Osteocyte (in vitro differentiated cells): Measurements from ENCODE around the gene CPT2. TPM values are rescaled to one million over a fixed set of nuclear protein-coding genes. Genes with fewer than 3 reads are reported as not detected.
A peak's percentile ranks its signal among the peaks of the same experiment; 100 is the strongest.

Source experiments
- DNase-seq: peaks from one replicate; pipeline ENCODE4 v3.0.0; 2021; ENCODE audit warnings: mixed read lengths; ENCODE audit not compliant: unreplicated experiment; ENCODE audit errors: extremely low spot score
- H3K27ac Mint-ChIP-seq: one replicate; pipeline ENCODE4 v1.8.0; 2021; ENCODE audit warnings: mild to moderate bottlenecking, mixed read lengths; ENCODE audit not compliant: unreplicated experiment
- H3K27me3 Mint-ChIP-seq: one replicate; pipeline ENCODE4 v1.8.0; 2021; ENCODE audit warnings: mixed read lengths; ENCODE audit not compliant: unreplicated experiment
- H3K36me3 Mint-ChIP-seq: one replicate; pipeline ENCODE4 v1.8.0; 2021; ENCODE audit warnings: mixed read lengths; ENCODE audit not compliant: unreplicated experiment
- H3K4me1 Mint-ChIP-seq: one replicate; pipeline ENCODE4 v1.8.0; 2021; ENCODE audit warnings: mixed read lengths; ENCODE audit not compliant: unreplicated experiment
- H3K4me3 Mint-ChIP-seq: one replicate; pipeline ENCODE4 v1.8.0; 2021; ENCODE audit warnings: mild to moderate bottlenecking, moderate library complexity, mixed read lengths; ENCODE audit not compliant: unreplicated experiment
- H3K9me3 Mint-ChIP-seq: one replicate; pipeline ENCODE4 v1.8.0; 2021; ENCODE audit warnings: mixed read lengths; ENCODE audit not compliant: unreplicated experiment
- CTCF ChIP-seq: fragments of 200-600 bp; sonication (generic); IDR thresholded peaks from 2 replicates; pipeline ENCODE4 v1.5.0; 2021; ENCODE audit warnings: antibody characterized with exemption, mild to moderate bottlenecking, moderate library complexity
- total RNA-seq: library from RNA; stranded (reverse); gene quantifications from 2 replicates; pipeline ENCODE4 v1.2.1, GENCODE V29; 2021

Gene CPT2
- total RNA-seq, 1 donor from 2014 or later, result 15.6 TPM

GRCh38 chr1:53218201-53218600, 21.6 kb downstream of the CPT2 start:
- no peak for TF ChIP-seq CTCF
- Mint-ChIP-seq H3K36me3 (peaks cover 22% of the 10 kb centered on the region), H3K4me3 (no peak overlapping the region), H3K27ac (no peak overlapping the region), H3K4me1 (peaks cover 21% of the 10 kb centered on the region), H3K9me3 (no peaks in the 10 kb centered on the region), H3K27me3 (no peaks in the 10 kb centered on the region)
- DNase-seq, result no peak

GRCh38 chr1:53219711-53220110, 23.1 kb downstream of the CPT2 start:
- DNase-seq, result no peak
- H3K9me3 Mint-ChIP-seq, result no peaks in the 10 kb centered on the region
- H3K36me3 Mint-ChIP-seq, result peaks cover 12% of the 10 kb centered on the region
- no peak for TF ChIP-seq CTCF
- peaks cover 21% of the 10 kb centered on the region for H3K4me1 Mint-ChIP-seq
- H3K27me3 Mint-ChIP-seq, result no peaks in the 10 kb centered on the region
- H3K27ac Mint-ChIP-seq, result peak overlapping the region; percentile 97
- peak overlapping the region; percentile 88 for H3K4me3 Mint-ChIP-seq

GRCh38 chr1:53220171-53220961, 23.7 kb downstream of the CPT2 start, which contains the start of gene CZIB:
Gene CZIB (minus strand): TSS chr1:53220634. CDS start chr1:53220575, 59 bp downstream.
- TF ChIP-seq CTCF, result no peak
- H3K4me3 Mint-ChIP-seq, result peak within 1 kb of the TSS; percentile 88
- no peaks in the 10 kb centered on the region for H3K9me3 Mint-ChIP-seq
- peaks cover 10% of the 10 kb centered on the region for H3K36me3 Mint-ChIP-seq
- DNase-seq, result peak; percentile 97
- H3K27ac Mint-ChIP-seq, result peak within 1 kb of the TSS; percentile 97
- H3K4me1 Mint-ChIP-seq, result peaks cover 21% of the 10 kb centered on the region
- no peaks in the 10 kb centered on the region for H3K27me3 Mint-ChIP-seq

- Mint-ChIP-seq H3K4me1 (peaks cover 21% of the 10 kb centered on the region), H3K27me3 (no peaks in the 10 kb centered on the region), H3K36me3 (peaks cover 10% of the 10 kb centered on the region), H3K4me3 (peak overlapping the region; percentile 88), H3K9me3 (no peaks in the 10 kb centered on the region), H3K27ac (peak overlapping the region; percentile 97)
- DNase-seq, result no peak
- TF ChIP-seq CTCF, result no peak
These were observed 24.3 kb downstream of the CPT2 start for GRCh38 chr1:53220962-53221286.

GRCh38 chr1:53237638-53238037, 41.0 kb downstream of the CPT2 start:
- no peak for TF ChIP-seq CTCF
- Mint-ChIP-seq H3K27me3 (no peaks in the 10 kb centered on the region), H3K27ac (peak overlapping the region; percentile 94), H3K9me3 (no peaks in the 10 kb centered on the region), H3K4me1 (peaks cover 30% of the 10 kb centered on the region), H3K4me3 (peak overlapping the region; percentile 96), H3K36me3 (peaks cover 14% of the 10 kb centered on the region)
- no peak for DNase-seq
